ENCODE results near the gene MAPK6. TPM values are rescaled to one million over a fixed set of nuclear protein-coding genes. Genes with fewer than 3 reads are reported as not detected.
"Not testable (repeated sequence)": the region's sequence is repeated elsewhere in the genome, so short reads cannot be mapped to it uniquely, and the experiment has no call there.

MAPK6 gene
- polyA plus RNA-seq, 1 donor from 2014 or later = 140 TPM

- not testable (repeated sequence) for H3K9ac ChIP-seq (ENCODE audit: low read length); H3K27me3 ChIP-seq (ENCODE audit: insufficient read depth, low read depth, low read length); H2AFZ ChIP-seq (ENCODE audit: low read depth, low read length); H3K36me3 ChIP-seq (ENCODE audit: insufficient read depth, low read length); H4K20me1 ChIP-seq (ENCODE audit: insufficient read depth); H3K9me2 ChIP-seq (ENCODE audit: insufficient read depth, low read length); H3K9me3 ChIP-seq (ENCODE audit: low read length); H3K27ac ChIP-seq (ENCODE audit: low read length); H3K4me3 ChIP-seq (ENCODE audit: low read length); H3F3A ChIP-seq (ENCODE audit: insufficient read depth, low read length, poor library complexity, severe bottlenecking); H3K4me2 ChIP-seq (ENCODE audit: low read length)
- TF ChIP-seq CTCF (IDR thresholded peaks at IDR 0.05; ENCODE audit: poor library complexity, severe bottlenecking) = peak; percentile 20
- H3K79me2 ChIP-seq (replicated peaks; ENCODE audit: insufficient read depth, low read length) = peaks cover 40% of the 10 kb centered on the region
These were observed 26.8 kb downstream of the MAPK6 start for GRCh38 chr15:52045795-52046298.

- not testable (repeated sequence) for H3K9me2 ChIP-seq (ENCODE audit: insufficient read depth, low read length); H2AFZ ChIP-seq (ENCODE audit: low read depth, low read length); H4K20me1 ChIP-seq (ENCODE audit: insufficient read depth); H3K27ac ChIP-seq (ENCODE audit: low read length); H3K9me3 ChIP-seq (ENCODE audit: low read length); H3K27me3 ChIP-seq (ENCODE audit: insufficient read depth, low read depth, low read length); H3K9ac ChIP-seq (ENCODE audit: low read length); H3K4me3 ChIP-seq (ENCODE audit: low read length); H3K4me2 ChIP-seq (ENCODE audit: low read length); H3F3A ChIP-seq (ENCODE audit: insufficient read depth, low read length, poor library complexity, severe bottlenecking); H3K36me3 ChIP-seq (ENCODE audit: insufficient read depth, low read length)
- peaks cover 33% of the 10 kb centered on the region for H3K79me2 ChIP-seq (replicated peaks; ENCODE audit: insufficient read depth, low read length)
These were observed 27.5 kb downstream of the MAPK6 start for GRCh38 chr15:52046552-52046951.

- peaks cover 8% of the 10 kb centered on the region for H3K79me2 ChIP-seq (replicated peaks; ENCODE audit: insufficient read depth, low read length)
- H3K4me3 ChIP-seq (ENCODE audit: low read length) = no peak overlapping the region
- no peak overlapping the region for H3K4me2 ChIP-seq (ENCODE audit: low read length)
- H3K27me3 ChIP-seq (ENCODE audit: insufficient read depth, low read depth, low read length) = no peaks in the 10 kb centered on the region
- no peak overlapping the region for H3K27ac ChIP-seq (ENCODE audit: low read length)
- H3F3A ChIP-seq (ENCODE audit: insufficient read depth, low read length, poor library complexity, severe bottlenecking) = no peaks in the 10 kb centered on the region
- no peaks in the 10 kb centered on the region for H4K20me1 ChIP-seq (ENCODE audit: insufficient read depth)
- no peaks in the 10 kb centered on the region for H3K9me2 ChIP-seq (ENCODE audit: insufficient read depth, low read length)
- H3K9ac ChIP-seq (ENCODE audit: low read length) = no peak overlapping the region
- H3K9me3 ChIP-seq (ENCODE audit: low read length) = peaks cover 5% of the 10 kb centered on the region
- peaks cover 5% of the 10 kb centered on the region for H3K36me3 ChIP-seq (ENCODE audit: insufficient read depth, low read length)
- TF ChIP-seq RAD21 (conservative IDR thresholded peaks at IDR 0.05) = no peak
- TF ChIP-seq POLR2AphosphoS5 (IDR thresholded peaks at IDR 0.05) = no peak
- no peak for TF ChIP-seq TAF1 (IDR thresholded peaks at IDR 0.05; ENCODE audit: low read depth)
- TF ChIP-seq CTCF (IDR thresholded peaks at IDR 0.05; ENCODE audit: poor library complexity, severe bottlenecking) = no peak
- no peak for TF ChIP-seq EZH2 (IDR thresholded peaks at IDR 0.05; ENCODE audit: borderline replicate concordance, insufficient read depth, low read length, poor library complexity, severe bottlenecking)
- TF ChIP-seq, protein P1, sequence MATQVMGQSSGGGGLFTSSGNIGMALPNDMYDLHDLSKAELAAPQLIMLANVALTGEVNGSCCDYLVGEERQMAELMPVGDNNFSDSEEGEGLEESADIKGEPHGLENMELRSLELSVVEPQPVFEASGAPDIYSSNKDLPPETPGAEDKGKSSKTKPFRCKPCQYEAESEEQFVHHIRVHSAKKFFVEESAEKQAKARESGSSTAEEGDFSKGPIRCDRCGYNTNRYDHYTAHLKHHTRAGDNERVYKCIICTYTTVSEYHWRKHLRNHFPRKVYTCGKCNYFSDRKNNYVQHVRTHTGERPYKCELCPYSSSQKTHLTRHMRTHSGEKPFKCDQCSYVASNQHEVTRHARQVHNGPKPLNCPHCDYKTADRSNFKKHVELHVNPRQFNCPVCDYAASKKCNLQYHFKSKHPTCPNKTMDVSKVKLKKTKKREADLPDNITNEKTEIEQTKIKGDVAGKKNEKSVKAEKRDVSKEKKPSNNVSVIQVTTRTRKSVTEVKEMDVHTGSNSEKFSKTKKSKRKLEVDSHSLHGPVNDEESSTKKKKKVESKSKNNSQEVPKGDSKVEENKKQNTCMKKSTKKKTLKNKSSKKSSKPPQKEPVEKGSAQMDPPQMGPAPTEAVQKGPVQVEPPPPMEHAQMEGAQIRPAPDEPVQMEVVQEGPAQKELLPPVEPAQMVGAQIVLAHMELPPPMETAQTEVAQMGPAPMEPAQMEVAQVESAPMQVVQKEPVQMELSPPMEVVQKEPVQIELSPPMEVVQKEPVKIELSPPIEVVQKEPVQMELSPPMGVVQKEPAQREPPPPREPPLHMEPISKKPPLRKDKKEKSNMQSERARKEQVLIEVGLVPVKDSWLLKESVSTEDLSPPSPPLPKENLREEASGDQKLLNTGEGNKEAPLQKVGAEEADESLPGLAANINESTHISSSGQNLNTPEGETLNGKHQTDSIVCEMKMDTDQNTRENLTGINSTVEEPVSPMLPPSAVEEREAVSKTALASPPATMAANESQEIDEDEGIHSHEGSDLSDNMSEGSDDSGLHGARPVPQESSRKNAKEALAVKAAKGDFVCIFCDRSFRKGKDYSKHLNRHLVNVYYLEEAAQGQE (IDR thresholded peaks at IDR 0.05; ENCODE audit: borderline replicate concordance) = no peak
- TF ChIP-seq SMC3 (conservative IDR thresholded peaks at IDR 0.05; ENCODE audit: poor library complexity) = no peak
- TF ChIP-seq MXI1 (conservative IDR thresholded peaks at IDR 0.05; ENCODE audit: poor library complexity, severe bottlenecking) = no peak
- TF ChIP-seq EP300 (conservative IDR thresholded peaks at IDR 0.05; ENCODE audit: poor library complexity, severe bottlenecking) = no peak
- H2AFZ ChIP-seq (ENCODE audit: low read depth, low read length) = no peak overlapping the region
These were observed 31.4 kb downstream of the MAPK6 start for GRCh38 chr15:52050416-52050815.

All from neural cell (in vitro differentiated cells).